CD14-positive monocyte (primary cell): Measurements from ENCODE around the gene IFT25. TPM values are rescaled to one million over a fixed set of nuclear protein-coding genes. Genes with fewer than 3 reads are reported as not detected.
"Not testable (repeated sequence)": the region's sequence is repeated elsewhere in the genome, so short reads cannot be mapped to it uniquely, and the experiment has no call there.

Experiments
- DNase-seq, 3 donors: peaks; one replicate each; pipeline ENCODE4 v3.0.0-alpha.2; 2011 to 2022
- H2AFZ ChIP-seq: 2 replicates; pipeline ENCODE4 v1.6.0; 2012; ENCODE audit warnings: mild to moderate bottlenecking, low read depth, low read length, inconsistent platforms; ENCODE audit not compliant: insufficient read depth, poor library complexity, severe bottlenecking
- H3K27ac ChIP-seq, 2 donors: 1 replicate in 1 of 2; 2 replicates in 1 of 2; pipeline ENCODE4 v1.5.1; 2012 to 2013; ENCODE audit warnings: low read length in 2 of 2, control low read depth in 1 of 2, inconsistent platforms in 1 of 2, low read depth in 1 of 2, mild to moderate bottlenecking in 1 of 2
- H3K27me3 ChIP-seq, 2 donors: one replicate each; pipeline versions ENCODE4 v1.6.0 to v1.6.1; 2011 to 2013; ENCODE audit warnings: low read length in 2 of 2; ENCODE audit not compliant: control insufficient read depth in 2 of 2, insufficient read depth in 2 of 2
- H3K36me3 ChIP-seq, 2 donors: replicated peaks in 1 of 2; 1 replicate in 1 of 2; 2 replicates in 1 of 2; pipeline versions ENCODE4 v1.5.1 to v1.6.1; 2012 to 2013; ENCODE audit warnings: low read length in 2 of 2, control low read depth in 1 of 2, inconsistent platforms in 1 of 2, mild to moderate bottlenecking in 1 of 2; ENCODE audit not compliant: insufficient read depth in 2 of 2, control insufficient read depth in 1 of 2
- H3K4me1 ChIP-seq, 2 donors: 1 replicate in 1 of 2; 2 replicates in 1 of 2; pipeline versions ENCODE4 v1.5.1 to v1.6.1; 2012 to 2013; ENCODE audit warnings: low read length in 2 of 2, control low read depth in 1 of 2, inconsistent platforms in 1 of 2, mild to moderate bottlenecking in 1 of 2, moderate library complexity in 1 of 2; ENCODE audit not compliant: insufficient read depth in 2 of 2, control insufficient read depth in 1 of 2
- H3K4me2 ChIP-seq: replicated peaks from 2 replicates; pipeline ENCODE3; 2012; ENCODE audit warnings: low read length, moderate library complexity, mild to moderate bottlenecking; ENCODE audit not compliant: poor library complexity, severe bottlenecking; ENCODE audit errors: extremely low read depth
- H3K4me3 ChIP-seq, 3 experiments: fragments of 200-600 bp in 1 of 3; sonication (generic) in 1 of 3; replicated peaks in 1 of 3; 1 replicate in 2 of 3; 2 replicates in 1 of 3; pipeline ENCODE4 v1.5.1; 2011 to 2013; ENCODE audit warnings: low read length in 3 of 3, mild to moderate bottlenecking in 3 of 3, control low read depth in 2 of 3, low read depth in 2 of 3, inconsistent platforms in 1 of 3, moderate library complexity in 1 of 3
- H3K79me2 ChIP-seq: 2 replicates; pipeline ENCODE4 v1.6.0; 2012; ENCODE audit warnings: mild to moderate bottlenecking, control low read depth, inconsistent platforms, low read length, moderate library complexity; ENCODE audit not compliant: insufficient read depth
- H3K9ac ChIP-seq: 2 replicates; pipeline ENCODE4 v1.6.0; 2017; ENCODE audit warnings: low read length, mild to moderate bottlenecking; ENCODE audit not compliant: insufficient read depth, poor library complexity, severe bottlenecking
- H3K9me3 ChIP-seq, 2 donors: replicated peaks in 1 of 2; 1 replicate in 1 of 2; 2 replicates in 1 of 2; pipeline versions ENCODE4 v1.5.1 to v1.6.1; 2012 to 2013; ENCODE audit warnings: low read length in 2 of 2, control low read depth in 1 of 2; ENCODE audit not compliant: control insufficient read depth in 1 of 2, insufficient read depth in 1 of 2
- H4K20me1 ChIP-seq: 2 replicates; pipeline ENCODE4 v1.6.0; 2012; ENCODE audit warnings: mild to moderate bottlenecking, low read length, control low read depth, moderate library complexity; ENCODE audit not compliant: insufficient read depth
- H3K27ac Mint-ChIP-seq, 7 donors: one replicate each; pipeline ENCODE4 v1.8.0; 2020; ENCODE audit warnings: mild to moderate bottlenecking in 7 of 7, mixed read lengths in 7 of 7, moderate library complexity in 6 of 7, inconsistent platforms in 2 of 7
- H3K27me3 Mint-ChIP-seq, 3 donors: one replicate each; pipeline ENCODE4 v1.8.0; 2021 to 2022; ENCODE audit warnings: low read depth in 3 of 3, mild to moderate bottlenecking in 3 of 3, mixed read lengths in 3 of 3, moderate library complexity in 3 of 3, inconsistent platforms in 1 of 3
- H3K36me3 Mint-ChIP-seq, 2 donors: one replicate each; pipeline ENCODE4 v1.8.0; 2020; ENCODE audit warnings: mixed read lengths in 2 of 2, inconsistent platforms in 1 of 2, mild to moderate bottlenecking in 1 of 2
- H3K4me1 Mint-ChIP-seq: one replicate; pipeline ENCODE4 v1.8.0; 2020; ENCODE audit warnings: mild to moderate bottlenecking, mixed read lengths
- H3K4me3 Mint-ChIP-seq, 2 donors: one replicate each; pipeline ENCODE4 v1.8.0; 2020; ENCODE audit warnings: mild to moderate bottlenecking in 2 of 2, mixed read lengths in 2 of 2, moderate library complexity in 1 of 2
- H3K9me3 Mint-ChIP-seq, 7 donors: one replicate each; pipeline ENCODE4 v1.8.0; 2020 to 2022; ENCODE audit warnings: mixed read lengths in 7 of 7, mild to moderate bottlenecking in 6 of 7, moderate library complexity in 6 of 7, inconsistent platforms in 2 of 7
- WGBS: methylation state at CpG from one replicate; pipeline ENCODE4 v1.1.5; 2013; ENCODE audit warnings: missing lambda C conversion rate; ENCODE audit not compliant: insufficient coverage; 5-methylcytosine and 5-hydroxymethylcytosine counted together
- intact Hi-C, 2 donors: fragments of 100-400 bp; cut with micrococcal nuclease; formaldehyde crosslinking; loops; one replicate each; pipeline versions ENCODE4 v1.15.0 to v1.15.1; 2023
- polyA plus RNA-seq, 3 donors: library from polyadenylated mRNA; depleted of rRNA in 1 of 3; unstranded in 2 of 3; stranded (reverse) in 1 of 3; fragments of 300-500 nt in 2 of 3; fragments of >200 nt in 1 of 3; fragmentation: Illumina TruSeq in 2 of 3; gene quantifications; 1 replicate in 2 of 3; 2 replicates in 1 of 3; pipeline ENCODE4 v1.2.3, GENCODE V29; 2012 to 2021
- TF ChIP-seq, protein P1 (sequence below): fragments of 200-600 bp; IDR thresholded peaks from one replicate; pipeline ENCODE4 v1.8.0; 2022; ENCODE audit warnings: antibody characterized with exemption, mild to moderate bottlenecking

The IFT25 gene
- polyA plus RNA-seq, 3 donors, result 17.1 to 30.6 (median 27.8) TPM

DNA sequence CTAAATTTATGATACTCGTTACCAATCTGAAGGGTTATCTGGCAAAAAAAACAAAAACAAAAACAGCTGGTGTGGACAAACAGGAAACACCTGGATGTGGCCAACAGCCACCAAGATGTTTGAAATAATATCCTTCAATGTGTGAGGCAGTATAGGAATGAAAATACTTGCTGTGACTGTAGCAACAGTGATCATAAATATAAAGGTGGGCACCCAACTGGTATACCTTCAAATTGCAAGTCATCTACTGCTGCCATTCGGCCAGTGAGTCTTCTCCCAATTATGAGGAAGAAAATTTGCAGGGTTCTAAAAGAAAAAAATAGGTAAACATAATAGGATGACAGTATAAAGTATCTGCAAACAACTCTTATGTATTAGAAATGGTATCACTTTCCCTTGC, 56.8 kb downstream of the IFT25 start:
- Histone ChIP-seq H3K4me1 (peaks cover 29 to 43% of the 10 kb centered on the region in 2 donors), H3K36me3 (peaks cover 26 to 48% of the 10 kb centered on the region in 2 donors), H3K79me2 (no peaks in the 10 kb centered on the region), H4K20me1 (no peaks in the 10 kb centered on the region), H3K9ac (no peak overlapping the region), H3K4me2 (peak overlapping the region; percentile 81), H3K27me3 (no peaks in the 10 kb centered on the region), H2AFZ (peak overlapping the region; percentile 88), H3K27ac (no peak overlapping the region), H3K4me3 (peak overlapping the region in 1 of 3 experiments; percentile 88), H3K9me3 (no peaks in the 10 kb centered on the region)
- no peak for DNase-seq
- no CpG with 5 or more reads among the region's 2 CpGs for WGBS
- peak overlapping the region; percentile 94 to 96 for H3K4me3 Mint-ChIP-seq
- H3K36me3 Mint-ChIP-seq, result peaks cover 29 to 44% of the 10 kb centered on the region in 2 donors
- H3K9me3 Mint-ChIP-seq, result no peaks in the 10 kb centered on the region
- peaks cover 0 to 1% (median 0%) of the 10 kb centered on the region in 3 donors for H3K27me3 Mint-ChIP-seq
- H3K27ac Mint-ChIP-seq, result peak overlapping the region in 1 of 7 donors; percentile 97
- TF ChIP-seq, protein P1, sequence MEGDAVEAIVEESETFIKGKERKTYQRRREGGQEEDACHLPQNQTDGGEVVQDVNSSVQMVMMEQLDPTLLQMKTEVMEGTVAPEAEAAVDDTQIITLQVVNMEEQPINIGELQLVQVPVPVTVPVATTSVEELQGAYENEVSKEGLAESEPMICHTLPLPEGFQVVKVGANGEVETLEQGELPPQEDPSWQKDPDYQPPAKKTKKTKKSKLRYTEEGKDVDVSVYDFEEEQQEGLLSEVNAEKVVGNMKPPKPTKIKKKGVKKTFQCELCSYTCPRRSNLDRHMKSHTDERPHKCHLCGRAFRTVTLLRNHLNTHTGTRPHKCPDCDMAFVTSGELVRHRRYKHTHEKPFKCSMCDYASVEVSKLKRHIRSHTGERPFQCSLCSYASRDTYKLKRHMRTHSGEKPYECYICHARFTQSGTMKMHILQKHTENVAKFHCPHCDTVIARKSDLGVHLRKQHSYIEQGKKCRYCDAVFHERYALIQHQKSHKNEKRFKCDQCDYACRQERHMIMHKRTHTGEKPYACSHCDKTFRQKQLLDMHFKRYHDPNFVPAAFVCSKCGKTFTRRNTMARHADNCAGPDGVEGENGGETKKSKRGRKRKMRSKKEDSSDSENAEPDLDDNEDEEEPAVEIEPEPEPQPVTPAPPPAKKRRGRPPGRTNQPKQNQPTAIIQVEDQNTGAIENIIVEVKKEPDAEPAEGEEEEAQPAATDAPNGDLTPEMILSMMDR, result no peak
- H3K4me1 Mint-ChIP-seq, result peaks cover 45% of the 10 kb centered on the region
- intact Hi-C loops, result loop anchor here (5.0 to 10.0 kb wide), 2 partner anchors 59 to 596 kb away; partner anchors contain the start of genes IFT25 (in 1 of the 2) and LRRC42 (in 1 of the 2)

DNA sequence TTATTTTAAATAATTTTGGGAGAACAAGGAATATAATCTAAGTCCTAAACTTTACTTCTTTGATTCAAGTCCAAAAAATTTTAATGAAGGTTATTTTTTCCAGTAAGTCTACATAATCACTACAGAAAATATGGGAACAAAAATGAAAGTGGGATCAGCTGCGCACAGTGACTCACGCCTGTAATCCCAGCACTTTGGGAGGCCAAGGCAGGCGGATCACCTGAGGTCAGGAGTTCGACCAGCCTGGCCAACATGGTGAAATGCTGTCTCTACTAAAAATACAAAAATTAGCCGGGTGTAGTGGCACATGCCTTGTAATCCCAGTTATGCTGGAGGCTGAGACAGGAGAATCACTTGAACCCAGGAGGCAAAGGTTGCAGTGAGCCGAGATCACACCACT, 61.9 kb downstream of the IFT25 start:
- 100% methylated on average over 1 of the region's 6 CpGs for WGBS
- H3K4me1 ChIP-seq, H3K79me2 ChIP-seq, H3K9ac ChIP-seq, H3K4me2 ChIP-seq, H3K9me3 Mint-ChIP-seq, H4K20me1 ChIP-seq, H3K9me3 ChIP-seq, H3K4me3 Mint-ChIP-seq, H3K4me3 ChIP-seq, H3K27me3 ChIP-seq, H3K27ac ChIP-seq, H2AFZ ChIP-seq, H3K27me3 Mint-ChIP-seq, DNase-seq: not testable (repeated sequence)
- intact Hi-C loops, result loop anchor here in 1 of 2 donors (10.0 kb wide), 1 partner anchor 601 kb away; no protein-coding TSS in a partner anchor
- H3K36me3 ChIP-seq, result peaks cover 52 to 92% of the 10 kb centered on the region in 2 donors
- H3K36me3 Mint-ChIP-seq, result peaks cover 69 to 89% of the 10 kb centered on the region in 2 donors
- peaks cover 11% of the 10 kb centered on the region for H3K4me1 Mint-ChIP-seq
- H3K27ac Mint-ChIP-seq, result peak overlapping the region in 1 of 7 donors; percentile 16

DNA sequence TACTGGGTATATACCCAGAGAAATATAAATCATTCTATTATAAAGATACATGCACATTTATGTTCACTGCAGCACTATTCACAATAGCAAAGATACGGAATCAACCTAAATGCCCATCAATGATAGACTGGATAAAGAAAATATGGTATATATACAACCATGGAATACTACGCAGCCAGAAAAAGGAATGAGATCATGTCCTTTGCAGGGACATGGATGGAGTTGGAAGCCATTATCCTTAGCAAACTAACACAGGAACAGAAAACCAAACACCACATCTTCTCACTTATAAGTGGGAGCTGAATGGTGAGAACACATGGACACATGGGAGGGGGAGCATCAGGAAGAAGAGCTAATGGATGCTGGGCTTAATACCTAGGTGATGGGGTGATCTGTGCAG, 63.6 kb downstream of the IFT25 start:
- not testable (repeated sequence) for H3K27me3 Mint-ChIP-seq, DNase-seq, H3K4me3 Mint-ChIP-seq, H3K27me3 ChIP-seq, H3K4me3 ChIP-seq, H3K4me2 ChIP-seq, H3K4me1 ChIP-seq, H2AFZ ChIP-seq, H4K20me1 ChIP-seq, H3K27ac ChIP-seq, H3K27ac Mint-ChIP-seq, H3K79me2 ChIP-seq, H3K4me1 Mint-ChIP-seq, H3K9me3 ChIP-seq, H3K9ac ChIP-seq, H3K9me3 Mint-ChIP-seq
- no CpG with 5 or more reads among the region's 2 CpGs for WGBS
- intact Hi-C loops, result loop anchor here in 1 of 2 donors (10.0 kb wide), 1 partner anchor 603 kb away; no protein-coding TSS in a partner anchor
- H3K36me3 ChIP-seq, result peaks cover 61 to 92% of the 10 kb centered on the region in 2 donors
- peaks cover 76 to 93% of the 10 kb centered on the region in 2 donors for H3K36me3 Mint-ChIP-seq
